ENCODE results near the gene MCOLN1. TPM values are rescaled to one million over a fixed set of nuclear protein-coding genes. Genes with fewer than 3 reads are reported as not detected.

Gene MCOLN1
- total RNA-seq, 1 experiment from 2014 or later, result 7.5 TPM

GRCh38 chr19:7541828-7542443 lies 19.5 kb downstream of the MCOLN1 start:
- no peak for DNase-seq (ENCODE audit: low spot score)

DNA sequence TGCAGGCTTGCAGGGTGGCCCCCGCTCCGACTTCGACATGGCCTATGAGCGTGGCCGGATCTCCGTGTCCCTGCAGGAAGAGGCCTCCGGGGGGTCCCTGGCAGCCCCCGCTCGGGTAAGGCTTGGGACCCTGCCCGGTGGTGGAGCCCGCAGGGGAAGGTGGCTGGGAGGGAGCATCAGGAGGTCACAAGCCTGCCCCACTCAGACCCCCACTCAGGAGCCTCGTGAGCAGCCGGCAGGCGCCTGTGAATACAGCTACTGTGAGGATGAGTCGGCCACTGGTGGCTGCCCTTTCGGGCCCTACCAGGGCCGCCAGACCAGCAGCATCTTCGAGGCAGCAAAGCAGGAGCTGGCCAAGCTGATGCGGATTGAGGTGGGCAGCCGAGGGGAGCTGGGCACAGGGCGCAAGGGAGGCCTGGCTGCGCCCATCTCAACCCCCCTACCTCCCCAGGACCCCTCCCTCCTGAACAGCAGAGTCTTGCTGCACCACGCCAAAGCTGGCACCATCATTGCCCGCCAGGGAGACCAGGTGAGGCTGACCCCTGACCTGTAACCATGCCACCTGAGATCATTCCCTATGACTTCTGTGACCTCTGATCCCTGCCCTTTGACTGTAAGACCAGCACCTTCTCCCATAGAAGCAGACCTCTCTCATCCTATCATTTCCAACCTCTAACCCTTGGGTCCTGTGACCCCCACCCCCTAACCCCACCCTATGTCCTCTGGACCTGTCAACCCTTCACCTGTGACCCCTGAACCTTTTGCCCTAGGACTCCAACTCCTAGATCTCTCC lies 20.3 kb downstream of the MCOLN1 start:
- no peak for DNase-seq (ENCODE audit: low spot score)

DNA sequence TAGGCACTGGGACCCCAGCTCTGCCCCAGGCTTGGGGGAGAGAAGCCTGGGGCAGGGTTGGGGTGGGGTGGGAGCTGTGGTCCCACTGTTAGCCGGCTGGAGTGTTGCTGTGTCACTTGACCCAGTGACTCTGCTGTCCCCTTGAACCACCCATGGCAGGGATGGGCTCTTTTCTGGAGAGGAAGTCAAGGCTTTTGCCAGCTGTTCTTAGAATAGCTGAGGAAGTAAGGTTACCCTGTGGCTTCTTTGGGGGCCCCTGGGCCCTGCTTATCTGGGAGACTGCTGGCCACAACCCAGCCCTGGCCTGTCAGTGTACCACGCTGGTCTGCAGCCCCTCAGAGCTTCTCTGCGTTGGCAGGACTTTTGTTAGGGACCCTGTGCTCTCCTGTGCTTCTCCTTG lies 22.2 kb downstream of the MCOLN1 start:
- DNase-seq (ENCODE audit: low spot score), result no peak

DNA sequence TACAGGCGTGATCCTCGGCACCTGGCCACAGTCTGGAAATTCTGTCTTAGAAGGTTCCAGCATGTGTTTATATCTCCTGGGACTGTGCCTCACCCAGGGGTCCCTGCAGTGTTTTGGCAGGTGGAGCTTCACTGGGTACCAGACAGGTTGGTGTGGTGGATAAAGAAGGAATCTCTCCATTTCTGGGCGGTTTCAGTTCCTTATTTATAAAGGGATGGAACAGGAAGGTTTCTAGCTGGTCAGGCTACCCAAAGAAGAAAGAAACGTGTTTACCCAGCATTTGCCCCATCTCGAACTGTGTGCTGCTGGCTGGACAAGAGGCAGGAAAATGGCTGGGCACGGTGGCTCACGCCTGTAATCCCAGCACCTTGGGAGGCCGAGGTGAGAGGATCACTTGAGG lies 22.9 kb downstream of the MCOLN1 start:
- DNase-seq (ENCODE audit: low spot score), result no peak

- no peak for DNase-seq (ENCODE audit: low spot score)
Measured at GRCh38 chr19:7545904-7546303, 23.5 kb downstream of the MCOLN1 start.

DNA sequence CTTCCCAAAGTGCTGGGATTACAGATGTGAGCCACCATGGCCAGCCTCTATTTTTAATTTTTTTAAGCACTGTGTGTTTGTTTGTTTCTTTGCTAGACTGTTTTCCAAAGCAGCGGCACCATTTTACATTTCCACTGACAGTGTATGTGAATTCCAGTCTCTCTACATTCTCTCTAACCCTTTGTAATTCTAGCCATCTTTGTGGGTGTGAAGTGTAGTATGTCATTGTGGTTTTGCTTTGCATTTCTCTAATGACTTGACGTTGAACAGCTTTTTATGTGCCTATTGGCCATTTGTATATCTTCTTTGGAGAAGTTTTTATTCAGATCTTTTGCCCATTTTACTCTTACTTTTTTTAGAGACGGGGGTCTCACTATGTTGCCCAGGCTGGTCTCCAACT lies 24.7 kb downstream of the MCOLN1 start:
- DNase-seq (ENCODE audit: low spot score), result no peak

DNA sequence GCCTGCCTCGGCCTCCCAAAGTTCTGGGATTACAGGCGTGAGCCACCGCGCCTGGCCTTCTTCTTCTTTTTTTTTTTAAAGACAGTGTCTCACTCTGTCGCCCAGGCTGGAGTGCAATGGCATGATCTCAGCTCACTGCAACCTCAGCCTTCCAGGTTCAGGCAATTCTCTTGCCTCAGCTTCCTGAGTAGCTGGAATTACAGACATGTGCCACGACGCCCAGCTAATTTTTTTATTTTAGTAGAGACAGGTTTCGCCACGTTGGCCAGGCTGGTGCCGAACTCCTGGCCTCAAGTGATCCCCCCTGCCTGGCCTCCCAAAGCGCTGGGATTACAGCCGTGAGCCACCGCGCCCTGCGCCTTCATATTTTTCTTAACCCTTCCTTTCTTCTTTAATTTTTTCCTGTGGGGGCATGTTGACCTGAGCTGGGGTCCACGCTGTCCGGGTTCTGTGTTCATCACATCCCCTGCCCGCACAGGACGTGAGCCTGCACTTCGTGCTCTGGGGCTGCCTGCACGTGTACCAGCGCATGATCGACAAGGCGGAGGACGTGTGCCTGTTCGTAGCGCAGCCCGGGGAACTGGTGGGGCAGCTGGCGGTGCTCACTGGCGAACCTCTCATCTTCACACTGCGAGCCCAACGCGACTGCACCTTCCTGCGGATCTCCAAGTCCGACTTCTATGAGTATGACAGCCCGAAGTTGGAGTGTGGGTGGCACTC lies 27.2 kb downstream of the MCOLN1 start:
- no peak for DNase-seq (ENCODE audit: low spot score)

DNA sequence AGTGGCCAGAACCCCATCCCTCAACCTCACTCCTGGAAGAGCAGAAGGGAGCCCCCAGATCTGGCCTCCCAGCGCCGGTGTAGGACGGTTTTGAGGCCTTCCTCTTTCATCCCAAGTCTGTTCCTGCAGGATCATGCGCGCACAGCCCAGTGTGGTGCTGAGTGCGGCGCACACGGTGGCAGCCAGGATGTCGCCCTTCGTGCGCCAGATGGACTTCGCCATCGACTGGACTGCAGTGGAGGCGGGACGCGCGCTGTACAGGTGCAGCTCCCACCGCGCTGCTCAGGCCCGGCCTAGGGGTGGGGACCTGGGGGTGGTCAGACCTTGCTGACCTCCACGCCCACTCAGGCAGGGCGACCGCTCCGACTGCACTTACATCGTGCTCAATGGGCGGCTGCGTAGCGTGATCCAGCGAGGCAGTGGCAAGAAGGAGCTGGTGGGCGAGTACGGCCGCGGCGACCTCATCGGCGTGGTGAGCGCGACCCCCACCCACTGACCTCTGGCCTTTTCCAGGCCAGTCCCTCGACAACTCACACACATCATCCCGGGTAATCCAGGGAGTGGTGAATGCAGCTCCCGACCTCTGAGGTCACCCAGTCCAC lies 27.8 kb downstream of the MCOLN1 start:
- no peak for DNase-seq (ENCODE audit: low spot score)

DNA sequence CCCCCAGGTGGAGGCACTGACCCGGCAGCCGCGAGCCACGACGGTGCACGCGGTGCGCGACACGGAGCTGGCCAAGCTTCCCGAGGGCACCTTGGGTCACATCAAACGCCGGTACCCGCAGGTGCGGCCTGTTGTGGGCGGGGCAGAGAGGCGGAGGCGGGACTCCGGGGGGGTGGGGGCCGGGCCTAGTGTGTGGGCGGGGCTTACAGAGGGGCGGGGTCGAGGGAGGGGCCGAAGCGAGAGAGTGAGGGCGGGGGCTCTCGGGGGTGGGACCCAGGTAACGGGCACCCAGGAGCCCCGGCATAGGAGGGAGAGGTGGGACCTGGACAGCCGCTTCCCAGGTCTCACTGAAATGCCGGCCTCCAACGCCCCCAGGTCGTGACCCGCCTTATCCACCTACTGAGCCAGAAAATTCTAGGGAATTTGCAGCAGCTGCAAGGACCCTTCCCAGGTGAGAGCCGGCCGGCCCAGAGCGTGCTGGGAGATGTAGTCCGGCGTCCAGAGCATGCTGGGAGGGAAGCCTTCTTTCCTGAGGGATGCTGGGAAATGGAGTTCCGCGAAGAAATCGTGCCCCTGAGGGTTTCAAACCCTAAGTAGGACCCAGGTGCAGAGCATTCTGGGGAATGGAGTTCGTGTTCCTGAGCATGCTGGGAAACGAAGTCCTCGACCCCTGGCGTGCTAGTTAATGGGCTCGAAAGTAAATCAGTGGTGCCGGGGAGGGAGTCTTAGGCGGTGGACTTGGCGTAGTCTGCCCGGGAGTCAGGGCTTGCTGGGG lies 28.8 kb downstream of the MCOLN1 start:
- DNase-seq (ENCODE audit: low spot score), result peak; percentile 28

DNA sequence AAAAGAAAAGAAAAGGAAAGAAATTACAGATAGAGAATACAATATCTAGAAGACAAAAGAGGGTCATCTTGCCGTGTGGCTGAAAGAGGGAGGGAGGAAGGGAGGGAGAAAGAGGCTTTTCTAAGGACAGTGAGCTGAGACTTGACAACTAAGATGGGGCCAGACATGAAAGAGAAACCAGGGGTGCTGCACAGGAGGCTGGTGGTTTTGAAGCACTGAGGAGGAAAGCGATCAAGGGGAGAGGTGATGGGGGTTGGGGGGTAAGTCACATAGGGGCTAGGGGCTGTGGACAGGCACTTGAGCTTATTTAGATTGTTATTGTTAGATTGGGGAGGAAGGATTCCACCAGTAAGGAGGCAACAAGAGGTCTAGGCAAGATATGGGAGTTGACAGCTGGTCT lies 30.4 kb downstream of the MCOLN1 start:
- DNase-seq (ENCODE audit: low spot score), result no peak

- DNase-seq (ENCODE audit: low spot score), result no peak
Measured at GRCh38 chr19:7554565-7554964, 32.1 kb downstream of the MCOLN1 start.

DNA sequence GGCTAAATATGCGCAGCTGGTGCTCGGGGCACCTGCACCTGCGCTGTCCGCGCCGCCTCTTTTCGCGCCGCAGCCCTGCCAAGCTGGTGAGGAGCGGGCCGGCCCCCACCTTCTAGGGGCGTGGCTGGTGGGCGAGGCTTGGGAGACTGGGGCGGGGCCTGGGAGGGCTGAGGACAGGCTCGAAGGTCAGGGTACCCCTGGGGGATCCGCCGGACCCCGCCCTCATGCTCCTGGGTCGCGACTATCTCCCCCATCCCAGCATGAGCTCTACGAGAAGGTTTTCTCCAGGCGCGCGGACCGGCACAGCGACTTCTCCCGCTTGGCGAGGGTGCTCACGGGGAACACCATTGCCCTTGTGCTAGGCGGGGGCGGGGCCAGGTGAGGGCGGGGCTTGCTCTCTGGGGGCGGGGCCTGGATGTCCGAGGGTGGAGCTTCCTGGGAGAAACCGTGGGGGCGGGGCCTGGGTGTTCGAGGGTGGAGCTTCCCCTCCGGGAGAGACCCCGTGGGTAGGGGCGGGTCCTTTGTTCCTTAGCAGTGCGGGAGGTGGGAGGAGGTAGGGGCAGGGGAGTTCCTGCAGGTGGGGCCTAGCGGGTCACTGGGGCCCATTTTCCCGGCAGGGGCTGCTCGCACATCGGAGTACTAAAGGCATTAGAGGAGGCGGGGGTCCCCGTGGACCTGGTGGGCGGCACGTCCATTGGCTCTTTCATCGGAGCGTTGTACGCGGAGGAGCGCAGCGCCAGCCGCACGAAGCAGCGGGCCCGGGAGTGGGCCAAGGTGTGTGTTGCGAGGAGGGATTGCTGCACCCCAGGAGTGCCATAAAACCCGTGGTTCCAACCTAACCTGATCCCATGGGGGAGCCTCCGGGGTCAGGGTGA lies 32.8 kb downstream of the MCOLN1 start:
- no peak for DNase-seq (ENCODE audit: low spot score)

DNA sequence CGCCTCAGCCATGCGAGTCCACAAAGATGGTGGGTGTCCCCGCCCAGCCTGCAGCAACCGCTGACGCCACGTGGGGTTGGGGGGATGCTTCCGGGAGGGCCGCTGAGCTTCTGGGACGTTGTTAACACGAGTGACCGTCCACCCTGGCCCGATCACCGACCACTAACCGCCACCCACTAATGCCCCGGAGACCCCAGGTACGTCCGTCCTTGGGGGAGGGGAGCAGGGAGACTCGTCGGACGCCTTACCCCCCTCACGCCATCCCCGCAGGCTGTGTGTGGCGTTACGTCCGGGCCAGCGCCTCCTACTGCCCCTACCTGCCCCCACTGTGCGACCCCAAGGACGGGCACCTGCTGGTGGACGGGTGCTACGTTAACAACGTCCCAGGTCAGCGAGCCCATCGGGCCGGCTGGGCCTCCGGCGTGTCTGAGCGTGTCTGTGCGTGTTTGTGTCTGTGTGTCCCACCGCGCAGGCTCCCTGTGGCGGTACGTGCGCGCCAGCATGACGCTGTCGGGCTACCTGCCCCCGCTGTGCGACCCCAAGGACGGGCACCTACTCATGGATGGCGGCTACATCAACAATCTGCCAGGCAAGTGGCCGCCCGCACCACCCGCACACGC lies 34.4 kb downstream of the MCOLN1 start:
- no peak for DNase-seq (ENCODE audit: low spot score)

DNA sequence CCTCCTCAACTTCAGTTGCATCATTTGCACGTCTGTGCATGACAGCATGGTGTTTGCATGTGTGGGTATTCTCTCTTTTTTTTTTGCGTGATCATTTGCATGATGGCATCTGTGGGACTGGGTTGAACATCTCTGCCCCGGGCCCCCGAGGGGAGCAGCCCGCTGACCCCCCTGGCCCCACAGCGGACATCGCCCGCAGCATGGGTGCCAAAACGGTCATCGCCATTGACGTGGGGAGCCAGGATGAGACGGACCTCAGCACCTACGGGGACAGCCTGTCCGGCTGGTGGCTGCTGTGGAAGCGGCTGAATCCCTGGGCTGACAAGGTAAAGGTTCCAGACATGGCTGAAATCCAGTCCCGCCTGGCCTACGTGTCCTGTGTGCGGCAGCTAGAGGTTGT lies 36.2 kb downstream of the MCOLN1 start:
- no peak for DNase-seq (ENCODE audit: low spot score)

- DNase-seq (ENCODE audit: low spot score), result no peak
Measured at GRCh38 chr19:7559102-7559501, 36.7 kb downstream of the MCOLN1 start.

DNA sequence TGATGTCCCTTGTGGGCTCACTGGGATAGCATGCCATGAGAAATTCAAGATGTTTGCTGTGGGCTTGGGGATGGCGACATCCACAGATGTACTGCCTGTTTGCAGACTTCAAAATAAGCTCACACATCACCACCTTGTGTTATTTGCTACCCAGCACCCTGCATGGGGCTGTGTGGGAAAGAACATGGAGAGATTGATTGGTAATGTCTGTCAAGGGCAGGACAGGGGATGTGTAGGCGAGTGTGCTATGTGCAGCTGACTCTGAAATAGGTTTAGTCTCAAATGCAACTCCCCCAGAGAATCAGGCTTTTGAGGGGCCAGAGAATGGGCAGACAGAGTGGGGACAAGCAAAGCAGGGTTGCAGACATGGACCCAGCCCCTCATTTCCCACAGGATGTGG lies 37.8 kb downstream of the MCOLN1 start:
- no peak for DNase-seq (ENCODE audit: low spot score)

- no peak for DNase-seq (ENCODE audit: low spot score)
Measured at GRCh38 chr19:7561325-7561724, 38.9 kb downstream of the MCOLN1 start.

GRCh38 chr19:7562646-7563393 lies 40.4 kb downstream of the MCOLN1 start:
- DNase-seq (ENCODE audit: low spot score), result peak; percentile 9

DNA sequence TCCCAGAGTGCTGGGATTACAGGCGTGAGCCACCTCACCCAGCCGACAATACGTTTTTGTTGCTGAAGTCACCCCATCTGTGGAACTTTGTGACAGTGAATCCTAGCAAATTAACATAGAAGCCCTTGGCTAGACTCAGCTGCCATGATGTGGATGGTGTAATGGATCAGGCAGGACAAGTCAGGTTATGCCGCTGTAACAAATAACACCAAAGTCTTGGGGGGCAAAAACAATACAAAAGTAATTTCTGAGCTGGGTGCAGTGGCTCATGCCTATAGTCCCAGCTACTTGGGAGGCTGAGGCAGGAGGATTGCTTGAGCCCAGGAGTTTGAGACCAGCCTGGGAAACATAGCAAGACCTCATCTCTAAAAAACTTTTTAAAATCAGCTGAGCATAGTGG lies 42.4 kb downstream of the MCOLN1 start:
- no peak for DNase-seq (ENCODE audit: low spot score)

Data from HT-29 (cell line).